Measurements from ENCODE around the gene COL23A1.

DNA sequence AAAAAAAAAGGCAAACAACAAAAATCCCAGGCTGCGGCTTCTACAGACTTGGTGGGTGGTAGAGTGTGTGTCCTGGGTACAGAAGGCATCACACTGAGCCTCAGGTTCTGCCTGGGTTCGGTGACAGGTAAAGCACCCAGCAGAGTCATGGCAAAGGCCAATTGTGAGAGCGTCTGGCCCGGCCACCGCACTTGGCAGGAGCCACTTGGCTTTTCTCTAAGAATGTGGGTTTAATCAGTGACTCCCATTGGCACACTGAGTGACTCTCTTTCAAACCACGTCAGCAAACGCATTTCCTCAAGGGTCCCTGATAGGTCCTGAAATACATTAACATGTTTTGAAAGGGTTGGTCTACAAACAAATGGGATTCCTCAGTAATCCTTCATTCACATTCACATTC is 17.0 kb downstream of the COL23A1 start:
- TF ChIP-seq GATA3 (IDR thresholded peaks at IDR 0.05; ENCODE audit: low read depth, low read length), result no peak
- TF ChIP-seq GATA2 (IDR thresholded peaks at IDR 0.05; ENCODE audit: low read depth, low read length), result no peak

Data from SH-SY5Y (cell line).